Measurements from ENCODE around the gene TRRAP. TPM values are rescaled to one million over a fixed set of nuclear protein-coding genes. Genes with fewer than 3 reads are reported as not detected.

The TRRAP gene
- total and polyA plus RNA-seq, 2 experiments from 2014 or later = 14.9 to 58.7 TPM

GRCh38 chr7:98956937-98957336 is 78.6 kb downstream of the TRRAP start:
- Histone ChIP-seq H3K27me3 (ENCODE audit: insufficient read depth) (no peaks in the 10 kb centered on the region), H4K20me1 (replicated peaks; ENCODE audit: insufficient read depth) (0 out of 2 replicates have a peak, but pooled peaks cover 3% of the 10 kb centered on the region), H3K27ac (ENCODE audit: low read depth) (no peak overlapping the region), H3K4me3 (no peak overlapping the region), H3K79me2 (replicated peaks; ENCODE audit: insufficient read depth) (no peaks in the 10 kb centered on the region), H3K4me1 (ENCODE audit: insufficient read depth) (no peaks in the 10 kb centered on the region), H3K36me3 (ENCODE audit: insufficient read depth) (peaks cover 50% of the 10 kb centered on the region), H2AFZ (no peak overlapping the region), H3F3A (replicated peaks; ENCODE audit: low read depth) (no peaks in the 10 kb centered on the region), H3K9me2 (ENCODE audit: insufficient read depth) (no peaks in the 10 kb centered on the region), H3K4me2 (no peak overlapping the region)
- Mint-ChIP-seq H3K4me3 (no peak overlapping the region), H3K9me3 (no peaks in the 10 kb centered on the region), H3K27me3 (ENCODE audit: insufficient read depth, low read depth, poor library complexity) (no peaks in the 10 kb centered on the region), H3K4me1 (no peaks in the 10 kb centered on the region), H3K36me3 (ENCODE audit: low read depth) (peaks cover 91% of the 10 kb centered on the region), H3K27ac (no peak overlapping the region)
- DNase-seq (ENCODE audit: low spot score) = no peak
- TF ChIP-seq ZNF331 (CRISPR knock-in tag; IDR thresholded peaks at IDR 0.05; ENCODE audit: low read depth) (no peak), REST (IDR thresholded peaks at IDR 0.05; ENCODE audit: unreplicated experiment) (no peak), JUNB (IDR thresholded peaks at IDR 0.05; ENCODE audit: unreplicated experiment) (no peak), EZH2phosphoT487 (IDR thresholded peaks at IDR 0.05; ENCODE audit: unreplicated experiment) (no peak), ZNF114 (CRISPR knock-in tag; IDR thresholded peaks at IDR 0.05) (no peak), CREB1 (CRISPR knock-in tag; IDR thresholded peaks at IDR 0.05; ENCODE audit: low read depth) (no peak), POLR2AphosphoS5 (IDR thresholded peaks at IDR 0.05; ENCODE audit: low read depth) (no peak), NANOG (IDR thresholded peaks at IDR 0.05; ENCODE audit: borderline replicate concordance) (no peak), EZH2 (IDR thresholded peaks at IDR 0.05; ENCODE audit: low read depth, unreplicated experiment) (no peak)
- TF ChIP-seq, protein P1, sequence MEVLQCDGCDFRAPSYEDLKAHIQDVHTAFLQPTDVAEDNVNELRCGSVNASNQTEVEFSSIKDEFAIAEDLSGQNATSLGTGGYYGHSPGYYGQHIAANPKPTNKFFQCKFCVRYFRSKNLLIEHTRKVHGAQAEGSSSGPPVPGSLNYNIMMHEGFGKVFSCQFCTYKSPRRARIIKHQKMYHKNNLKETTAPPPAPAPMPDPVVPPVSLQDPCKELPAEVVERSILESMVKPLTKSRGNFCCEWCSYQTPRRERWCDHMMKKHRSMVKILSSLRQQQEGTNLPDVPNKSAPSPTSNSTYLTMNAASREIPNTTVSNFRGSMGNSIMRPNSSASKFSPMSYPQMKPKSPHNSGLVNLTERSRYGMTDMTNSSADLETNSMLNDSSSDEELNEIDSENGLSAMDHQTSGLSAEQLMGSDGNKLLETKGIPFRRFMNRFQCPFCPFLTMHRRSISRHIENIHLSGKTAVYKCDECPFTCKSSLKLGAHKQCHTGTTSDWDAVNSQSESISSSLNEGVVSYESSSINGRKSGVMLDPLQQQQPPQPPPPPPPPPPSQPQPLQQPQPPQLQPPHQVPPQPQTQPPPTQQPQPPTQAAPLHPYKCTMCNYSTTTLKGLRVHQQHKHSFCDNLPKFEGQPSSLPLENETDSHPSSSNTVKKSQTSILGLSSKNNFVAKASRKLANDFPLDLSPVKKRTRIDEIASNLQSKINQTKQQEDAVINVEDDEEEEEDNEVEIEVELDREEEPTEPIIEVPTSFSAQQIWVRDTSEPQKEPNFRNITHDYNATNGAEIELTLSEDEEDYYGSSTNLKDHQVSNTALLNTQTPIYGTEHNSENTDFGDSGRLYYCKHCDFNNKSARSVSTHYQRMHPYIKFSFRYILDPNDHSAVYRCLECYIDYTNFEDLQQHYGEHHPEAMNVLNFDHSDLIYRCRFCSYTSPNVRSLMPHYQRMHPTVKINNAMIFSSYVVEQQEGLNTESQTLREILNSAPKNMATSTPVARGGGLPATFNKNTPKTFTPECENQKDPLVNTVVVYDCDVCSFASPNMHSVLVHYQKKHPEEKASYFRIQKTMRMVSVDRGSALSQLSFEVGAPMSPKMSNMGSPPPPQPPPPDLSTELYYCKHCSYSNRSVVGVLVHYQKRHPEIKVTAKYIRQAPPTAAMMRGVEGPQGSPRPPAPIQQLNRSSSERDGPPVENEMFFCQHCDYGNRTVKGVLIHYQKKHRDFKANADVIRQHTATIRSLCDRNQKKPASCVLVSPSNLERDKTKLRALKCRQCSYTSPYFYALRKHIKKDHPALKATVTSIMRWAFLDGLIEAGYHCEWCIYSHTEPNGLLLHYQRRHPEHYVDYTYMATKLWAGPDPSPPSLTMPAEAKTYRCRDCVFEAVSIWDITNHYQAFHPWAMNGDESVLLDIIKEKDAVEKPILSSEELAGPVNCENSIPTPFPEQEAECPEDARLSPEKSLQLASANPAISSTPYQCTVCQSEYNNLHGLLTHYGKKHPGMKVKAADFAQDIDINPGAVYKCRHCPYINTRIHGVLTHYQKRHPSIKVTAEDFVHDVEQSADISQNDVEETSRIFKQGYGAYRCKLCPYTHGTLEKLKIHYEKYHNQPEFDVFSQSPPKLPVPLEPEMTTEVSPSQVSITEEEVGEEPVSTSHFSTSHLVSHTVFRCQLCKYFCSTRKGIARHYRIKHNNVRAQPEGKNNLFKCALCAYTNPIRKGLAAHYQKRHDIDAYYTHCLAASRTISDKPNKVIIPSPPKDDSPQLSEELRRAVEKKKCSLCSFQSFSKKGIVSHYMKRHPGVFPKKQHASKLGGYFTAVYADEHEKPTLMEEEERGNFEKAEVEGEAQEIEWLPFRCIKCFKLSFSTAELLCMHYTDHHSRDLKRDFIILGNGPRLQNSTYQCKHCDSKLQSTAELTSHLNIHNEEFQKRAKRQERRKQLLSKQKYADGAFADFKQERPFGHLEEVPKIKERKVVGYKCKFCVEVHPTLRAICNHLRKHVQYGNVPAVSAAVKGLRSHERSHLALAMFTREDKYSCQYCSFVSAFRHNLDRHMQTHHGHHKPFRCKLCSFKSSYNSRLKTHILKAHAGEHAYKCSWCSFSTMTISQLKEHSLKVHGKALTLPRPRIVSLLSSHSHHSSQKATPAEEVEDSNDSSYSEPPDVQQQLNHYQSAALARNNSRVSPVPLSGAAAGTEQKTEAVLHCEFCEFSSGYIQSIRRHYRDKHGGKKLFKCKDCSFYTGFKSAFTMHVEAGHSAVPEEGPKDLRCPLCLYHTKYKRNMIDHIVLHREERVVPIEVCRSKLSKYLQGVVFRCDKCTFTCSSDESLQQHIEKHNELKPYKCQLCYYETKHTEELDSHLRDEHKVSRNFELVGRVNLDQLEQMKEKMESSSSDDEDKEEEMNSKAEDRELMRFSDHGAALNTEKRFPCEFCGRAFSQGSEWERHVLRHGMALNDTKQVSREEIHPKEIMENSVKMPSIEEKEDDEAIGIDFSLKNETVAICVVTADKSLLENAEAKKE (CRISPR knock-in tag; IDR thresholded peaks at IDR 0.05) = no peak
- no peak for ATAC-seq

All from GM23338 (cell line).